ENCODE results near the gene TRIAP1. TPM values are rescaled to one million over a fixed set of nuclear protein-coding genes. Genes with fewer than 3 reads are reported as not detected.
A peak's percentile ranks its signal among the peaks of the same experiment; 100 is the strongest.
"Not testable (repeated sequence)": the region's sequence is repeated elsewhere in the genome, so short reads cannot be mapped to it uniquely, and the experiment has no call there.

TRIAP1 gene
- total RNA-seq, 6 donors from 2014 or later: 5.2 to 21.1 (median 18.7) TPM; not detected in 1

DNA sequence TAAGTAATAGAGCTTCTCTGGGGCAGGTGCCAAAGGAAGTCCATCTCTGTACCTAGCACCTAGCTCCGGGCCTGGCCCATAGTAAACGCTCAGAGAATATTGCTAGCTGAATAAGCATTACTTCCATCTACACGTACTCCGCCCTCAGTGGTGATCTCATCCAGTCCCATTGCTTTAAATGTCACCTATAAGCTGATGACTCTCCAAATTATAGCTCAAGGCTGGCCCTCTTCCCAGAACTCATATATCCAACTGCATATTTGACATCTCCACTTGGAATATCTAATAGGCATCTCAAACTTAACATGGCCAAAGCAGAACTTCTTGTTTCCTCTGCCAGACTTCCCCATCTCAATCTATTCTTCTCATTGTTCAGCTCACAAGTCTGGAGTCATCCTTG is 42.8 kb upstream of the TRIAP1 start:
- 90 to 100% methylated on average over 4 of the region's 4 CpGs for WGBS, 2 donors

DNA sequence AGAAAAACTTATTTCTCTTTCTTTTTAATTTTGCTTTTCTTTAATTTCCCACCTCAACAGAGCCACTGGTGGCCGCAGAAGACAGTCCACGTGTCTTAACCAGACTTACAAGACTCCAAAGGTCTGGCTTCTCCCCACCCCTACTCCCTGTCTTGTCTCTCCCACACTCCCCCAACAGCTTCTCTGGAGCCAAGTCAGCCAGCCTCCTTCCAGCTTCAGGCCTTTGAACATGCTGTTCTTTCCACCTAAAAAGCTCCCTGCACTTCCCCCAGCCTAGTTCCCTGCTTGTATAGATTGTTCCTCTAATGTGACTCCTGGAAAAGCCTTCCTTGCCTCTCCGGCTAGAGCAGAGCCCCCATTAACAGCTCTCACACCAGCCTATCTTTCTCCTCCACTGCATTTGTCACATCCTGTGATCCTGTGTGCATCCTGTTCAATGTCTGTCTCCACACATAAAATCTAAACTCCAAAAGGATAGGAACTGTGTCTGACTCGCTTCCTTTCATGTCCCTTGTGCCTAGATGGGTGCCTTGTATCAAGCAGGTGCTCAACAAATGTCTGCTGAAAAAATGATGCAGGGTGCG is 42.0 kb upstream of the TRIAP1 start:
- Histone ChIP-seq H3K4me3 (no peak overlapping the region), H3K9me3 (no peaks in the 10 kb centered on the region), H3K36me3 (peaks cover 0 to 9% (median 2%) of the 10 kb centered on the region in 4 donors), H3K27me3 (no peaks in the 10 kb centered on the region), H3K4me1 (no peaks in the 10 kb centered on the region), H3K27ac (no peak overlapping the region)
- TF ChIP-seq POLR2AphosphoS5 (IDR thresholded peaks at IDR 0.05): no peak
- TF ChIP-seq POLR2A (IDR thresholded peaks at IDR 0.05): no peak
- TF ChIP-seq, protein P1, sequence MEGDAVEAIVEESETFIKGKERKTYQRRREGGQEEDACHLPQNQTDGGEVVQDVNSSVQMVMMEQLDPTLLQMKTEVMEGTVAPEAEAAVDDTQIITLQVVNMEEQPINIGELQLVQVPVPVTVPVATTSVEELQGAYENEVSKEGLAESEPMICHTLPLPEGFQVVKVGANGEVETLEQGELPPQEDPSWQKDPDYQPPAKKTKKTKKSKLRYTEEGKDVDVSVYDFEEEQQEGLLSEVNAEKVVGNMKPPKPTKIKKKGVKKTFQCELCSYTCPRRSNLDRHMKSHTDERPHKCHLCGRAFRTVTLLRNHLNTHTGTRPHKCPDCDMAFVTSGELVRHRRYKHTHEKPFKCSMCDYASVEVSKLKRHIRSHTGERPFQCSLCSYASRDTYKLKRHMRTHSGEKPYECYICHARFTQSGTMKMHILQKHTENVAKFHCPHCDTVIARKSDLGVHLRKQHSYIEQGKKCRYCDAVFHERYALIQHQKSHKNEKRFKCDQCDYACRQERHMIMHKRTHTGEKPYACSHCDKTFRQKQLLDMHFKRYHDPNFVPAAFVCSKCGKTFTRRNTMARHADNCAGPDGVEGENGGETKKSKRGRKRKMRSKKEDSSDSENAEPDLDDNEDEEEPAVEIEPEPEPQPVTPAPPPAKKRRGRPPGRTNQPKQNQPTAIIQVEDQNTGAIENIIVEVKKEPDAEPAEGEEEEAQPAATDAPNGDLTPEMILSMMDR (IDR thresholded peaks at IDR 0.05): no peak
- no peak for TF ChIP-seq EP300 (IDR thresholded peaks at IDR 0.05)
- WGBS, 2 donors: 76 to 77% methylated on average over 5 of the region's 5 CpGs
- DNase-seq (no peak), ATAC-seq (ENCODE audit: low FRiP score in 2 of 2) (no peak)

More for the DNA sequence above, 42.8 kb upstream of the TRIAP1 start:
- DNase-seq: no peak
- no peak for TF ChIP-seq POLR2A (IDR thresholded peaks at IDR 0.05)
- no peak for TF ChIP-seq POLR2AphosphoS5 (IDR thresholded peaks at IDR 0.05)
- no peak for TF ChIP-seq EP300 (IDR thresholded peaks at IDR 0.05)
- TF ChIP-seq, protein P1 (IDR thresholded peaks at IDR 0.05): no peak
- Histone ChIP-seq H3K4me3 (no peak overlapping the region), H3K9me3 (no peaks in the 10 kb centered on the region), H3K36me3 (peaks cover 0 to 9% (median 2%) of the 10 kb centered on the region in 4 donors), H3K27ac (no peak overlapping the region), H3K27me3 (no peaks in the 10 kb centered on the region), H3K4me1 (no peaks in the 10 kb centered on the region)
- ATAC-seq (ENCODE audit: low FRiP score in 2 of 2): no peak

DNA sequence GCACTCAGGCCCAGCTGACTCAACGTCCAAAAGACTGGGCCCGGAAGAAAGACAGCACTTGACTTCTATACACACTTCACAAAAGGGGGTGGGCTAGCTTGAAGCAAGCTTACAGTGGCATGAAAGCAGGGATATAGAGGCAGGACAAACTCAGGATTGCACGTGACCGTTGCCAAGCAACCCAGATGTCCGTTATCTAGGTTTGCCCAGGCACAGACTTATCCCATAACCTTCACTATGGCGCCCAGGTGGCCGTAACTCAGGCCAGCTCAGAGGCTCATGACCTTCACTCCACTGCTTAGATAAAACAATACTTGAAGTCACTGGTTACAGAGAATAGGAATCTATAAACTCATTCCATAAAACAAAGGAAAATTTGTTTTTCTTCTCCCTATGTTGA is 41.4 kb upstream of the TRIAP1 start:
- not testable (repeated sequence) for H3K27me3 ChIP-seq; H3K9me3 ChIP-seq; H3K27ac ChIP-seq; DNase-seq; H3K4me1 ChIP-seq; H3K4me3 ChIP-seq; H3K36me3 ChIP-seq; ATAC-seq (ENCODE audit: low FRiP score in 2 of 2)
- 89 to 90% methylated on average over 5 to 7 of the region's 7 CpGs for WGBS, 2 donors

DNA sequence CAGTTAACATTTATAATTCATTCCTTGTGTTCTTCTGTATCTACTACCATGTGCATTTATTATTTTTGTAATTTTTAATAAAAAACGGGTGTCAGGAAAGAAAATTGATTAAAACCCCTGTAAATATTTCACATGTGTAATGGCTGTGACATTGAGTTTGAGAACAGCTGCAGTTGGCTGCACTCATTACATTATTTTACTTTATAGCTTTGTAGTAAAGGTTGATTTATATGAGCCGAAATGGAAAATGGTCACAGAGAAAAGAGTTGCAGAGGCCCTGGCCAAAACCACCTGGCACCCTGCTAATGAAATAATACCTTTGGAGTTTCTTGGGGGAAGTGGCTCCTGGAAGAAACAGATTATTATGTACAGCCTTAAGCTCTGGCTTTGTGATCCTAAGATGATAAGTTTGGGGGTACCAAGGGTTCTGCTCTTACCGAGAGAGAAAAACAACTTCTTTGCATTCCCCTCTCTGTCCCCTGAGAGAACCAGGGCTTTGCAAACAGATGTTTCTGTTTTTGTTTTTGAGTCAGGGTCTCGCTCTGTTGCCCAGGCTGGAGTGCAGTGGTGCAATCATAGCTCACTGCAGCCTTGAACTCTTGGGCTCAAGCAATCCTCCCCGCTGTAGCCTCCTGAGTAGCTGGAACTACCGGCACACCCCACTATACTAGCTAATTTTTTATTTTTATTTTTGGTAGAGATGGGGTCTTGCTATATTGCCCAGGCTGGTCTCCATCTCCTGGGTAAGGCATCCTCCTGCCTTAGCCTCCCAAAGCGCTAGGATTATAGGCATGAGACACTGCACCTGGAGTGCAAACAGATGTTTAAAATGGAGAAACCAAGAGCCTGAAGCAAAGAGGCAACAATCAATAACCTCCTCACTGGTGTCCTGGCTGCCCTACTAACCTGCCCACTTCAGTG is 40.0 kb upstream of the TRIAP1 start:
- TF ChIP-seq, protein P1 (IDR thresholded peaks at IDR 0.05): no peak
- no peak for TF ChIP-seq POLR2AphosphoS5 (IDR thresholded peaks at IDR 0.05)
- no peak for TF ChIP-seq EP300 (IDR thresholded peaks at IDR 0.05)
- no peak for TF ChIP-seq POLR2A (IDR thresholded peaks at IDR 0.05)
- 90 to 96% methylated on average over 6 to 7 of the region's 7 CpGs for WGBS, 2 donors
- no peaks in the 10 kb centered on the region for H3K9me3 ChIP-seq
- H3K27me3 ChIP-seq: no peaks in the 10 kb centered on the region
- DNase-seq (no peak), ATAC-seq (ENCODE audit: low FRiP score in 2 of 2) (no peak)
- no peak overlapping the region for H3K27ac ChIP-seq
- peaks cover 0 to 9% (median 2%) of the 10 kb centered on the region in 4 donors for H3K36me3 ChIP-seq
- no peaks in the 10 kb centered on the region for H3K4me1 ChIP-seq
- no peak overlapping the region for H3K4me3 ChIP-seq

DNA sequence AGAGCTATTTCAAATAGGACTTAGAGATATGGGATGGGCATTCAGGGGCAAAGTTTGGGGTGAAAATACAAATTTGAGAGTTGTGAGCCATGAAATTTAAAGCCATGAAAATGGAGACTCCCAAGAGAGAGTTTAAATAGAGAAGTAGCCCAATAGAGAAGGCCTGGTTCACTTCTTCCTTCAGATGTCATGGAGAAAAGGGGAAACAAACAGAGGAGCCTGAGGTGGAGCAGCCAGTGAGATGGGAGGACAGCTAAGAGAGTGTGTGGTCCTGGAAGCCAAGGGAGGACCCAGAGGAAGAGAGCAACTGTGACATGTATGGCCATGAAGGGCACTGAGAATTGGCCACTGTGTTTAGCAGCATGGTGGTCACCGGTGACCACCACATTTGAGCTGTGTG is 37.4 kb upstream of the TRIAP1 start:
- no peak overlapping the region for H3K27ac ChIP-seq
- no peak overlapping the region for H3K4me3 ChIP-seq
- no peaks in the 10 kb centered on the region for H3K9me3 ChIP-seq
- 100% methylated on average over 1 of the region's 1 CpG for WGBS, 2 donors
- no peaks in the 10 kb centered on the region for H3K27me3 ChIP-seq
- no peaks in the 10 kb centered on the region for H3K4me1 ChIP-seq
- DNase-seq (no peak), ATAC-seq (ENCODE audit: low FRiP score in 2 of 2) (peak in 1 of 2 donors; percentile 12)
- TF ChIP-seq, protein P1 (IDR thresholded peaks at IDR 0.05): no peak
- TF ChIP-seq POLR2A (IDR thresholded peaks at IDR 0.05) (no peak), EP300 (IDR thresholded peaks at IDR 0.05) (no peak), POLR2AphosphoS5 (IDR thresholded peaks at IDR 0.05) (no peak)
- H3K36me3 ChIP-seq: peaks cover 0 to 4% (median 0%) of the 10 kb centered on the region in 4 donors
